Breast epithelium (tissue), 4 donors: ENCODE data around the gene ASB5. TPM values are rescaled to one million over a fixed set of nuclear protein-coding genes. Genes with fewer than 3 reads are reported as not detected.
"Not testable (repeated sequence)": the region's sequence is repeated elsewhere in the genome, so short reads cannot be mapped to it uniquely, and the experiment has no call there.

Source experiments
- DNase-seq, 2 donors: peaks; one replicate each; pipeline ENCODE4 v3.0.0-alpha.2; 2019; ENCODE audit warnings: low spot score in 2 of 2
- H3K27ac ChIP-seq, 2 donors: fragments of 200-600 bp; sonication (generic) in 1 of 2; one replicate each; pipeline ENCODE4 v1.5.1; 2016 to 2019; ENCODE audit warnings: mild to moderate bottlenecking in 1 of 2
- H3K27me3 ChIP-seq, 2 donors: fragments of 200-600 bp; sonication (generic) in 1 of 2; one replicate each; pipeline versions ENCODE4 v1.5.1 to v1.6.0; 2017 to 2019; ENCODE audit warnings: control low read depth in 1 of 2, mild to moderate bottlenecking in 1 of 2
- H3K36me3 ChIP-seq: fragments of 200-600 bp; one replicate; pipeline ENCODE4 v1.5.1; 2019
- H3K4me1 ChIP-seq, 2 donors: fragments of 200-600 bp; sonication (generic); one replicate each; pipeline ENCODE4 v1.5.1; 2016 to 2019; ENCODE audit warnings: control low read depth in 1 of 2
- H3K4me3 ChIP-seq, 3 donors: fragments of 200-600 bp; sonication (generic); 1 replicate in 2 of 3; 2 replicates in 1 of 3; pipeline ENCODE4 v1.5.1; 2016 to 2019; ENCODE audit warnings: mild to moderate bottlenecking in 3 of 3, moderate library complexity in 2 of 3
- H3K9me3 ChIP-seq, 2 donors: fragments of 200-600 bp; sonication (generic) in 1 of 2; one replicate each; pipeline ENCODE4 v1.5.1; 2016 to 2019; ENCODE audit warnings: control low read depth in 1 of 2
- POLR2A ChIP-seq: fragments of 450-650 bp; IDR thresholded peaks from one replicate; pipeline ENCODE4 v1.6.1; 2016; ENCODE audit warnings: antibody characterized with exemption, mild to moderate bottlenecking, moderate library complexity
- POLR2AphosphoS5 ChIP-seq, 3 donors: sonication (generic); formaldehyde crosslinking; IDR thresholded peaks; one replicate each; pipeline ENCODE4 v1.6.1; 2017; ENCODE audit warnings: antibody characterized with exemption in 3 of 3
- intact Hi-C: fragments of 100-400 bp; cut with DNase I; formaldehyde crosslinking; loops from one replicate; pipeline ENCODE4 v1.15.1; 2023; ENCODE audit warnings: low total_unique reads
- total RNA-seq, 3 donors: library from RNA; depleted of rRNA; stranded (reverse); fragments of >200 nt; gene quantifications; one replicate each; pipeline ENCODE4 v1.1.0, GENCODE V29; 2016
- TF ChIP-seq, protein P1 (sequence below), 3 donors: fragments of 450-650 bp; IDR thresholded peaks; one replicate each; pipeline ENCODE4 v1.5.1; 2016 to 2017; ENCODE audit warnings: antibody characterized with exemption in 3 of 3, mild to moderate bottlenecking in 3 of 3, moderate library complexity in 3 of 3

Gene ASB5
- total RNA-seq, 3 donors from 2014 or later: not detected

DNA sequence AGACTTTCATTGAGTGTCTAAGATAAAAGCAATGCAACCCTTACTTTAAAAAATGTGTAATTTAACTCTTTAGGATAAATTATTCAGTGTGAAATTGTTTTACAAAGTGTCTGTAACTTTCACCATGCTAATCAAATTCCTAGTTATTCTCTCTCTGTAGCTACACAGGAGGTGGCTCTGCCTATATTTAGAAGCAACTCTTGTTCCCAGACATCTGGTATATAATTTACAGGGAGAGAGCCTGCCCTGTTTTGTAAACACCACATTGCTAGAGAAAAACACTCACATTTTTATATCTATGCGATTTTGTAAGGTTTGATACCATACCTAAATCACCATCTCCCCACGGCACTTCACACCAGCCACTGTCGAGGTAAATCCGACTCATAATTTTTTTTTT, 38.2 kb downstream of the ASB5 start:
- intact Hi-C loops: no loop called here
- DNase-seq: no peak
- no peaks in the 10 kb centered on the region for H3K36me3 ChIP-seq
- no peak overlapping the region for H3K4me3 ChIP-seq
- no peak for TF ChIP-seq POLR2AphosphoS5 (IDR thresholded peaks at IDR 0.05)
- TF ChIP-seq, protein P1, sequence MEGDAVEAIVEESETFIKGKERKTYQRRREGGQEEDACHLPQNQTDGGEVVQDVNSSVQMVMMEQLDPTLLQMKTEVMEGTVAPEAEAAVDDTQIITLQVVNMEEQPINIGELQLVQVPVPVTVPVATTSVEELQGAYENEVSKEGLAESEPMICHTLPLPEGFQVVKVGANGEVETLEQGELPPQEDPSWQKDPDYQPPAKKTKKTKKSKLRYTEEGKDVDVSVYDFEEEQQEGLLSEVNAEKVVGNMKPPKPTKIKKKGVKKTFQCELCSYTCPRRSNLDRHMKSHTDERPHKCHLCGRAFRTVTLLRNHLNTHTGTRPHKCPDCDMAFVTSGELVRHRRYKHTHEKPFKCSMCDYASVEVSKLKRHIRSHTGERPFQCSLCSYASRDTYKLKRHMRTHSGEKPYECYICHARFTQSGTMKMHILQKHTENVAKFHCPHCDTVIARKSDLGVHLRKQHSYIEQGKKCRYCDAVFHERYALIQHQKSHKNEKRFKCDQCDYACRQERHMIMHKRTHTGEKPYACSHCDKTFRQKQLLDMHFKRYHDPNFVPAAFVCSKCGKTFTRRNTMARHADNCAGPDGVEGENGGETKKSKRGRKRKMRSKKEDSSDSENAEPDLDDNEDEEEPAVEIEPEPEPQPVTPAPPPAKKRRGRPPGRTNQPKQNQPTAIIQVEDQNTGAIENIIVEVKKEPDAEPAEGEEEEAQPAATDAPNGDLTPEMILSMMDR (IDR thresholded peaks at IDR 0.05): no peak
- TF ChIP-seq POLR2A: no peak
- no peak overlapping the region for H3K27ac ChIP-seq
- no peaks in the 10 kb centered on the region for H3K4me1 ChIP-seq
- no peaks in the 10 kb centered on the region for H3K9me3 ChIP-seq
- H3K27me3 ChIP-seq: no peaks in the 10 kb centered on the region

DNA sequence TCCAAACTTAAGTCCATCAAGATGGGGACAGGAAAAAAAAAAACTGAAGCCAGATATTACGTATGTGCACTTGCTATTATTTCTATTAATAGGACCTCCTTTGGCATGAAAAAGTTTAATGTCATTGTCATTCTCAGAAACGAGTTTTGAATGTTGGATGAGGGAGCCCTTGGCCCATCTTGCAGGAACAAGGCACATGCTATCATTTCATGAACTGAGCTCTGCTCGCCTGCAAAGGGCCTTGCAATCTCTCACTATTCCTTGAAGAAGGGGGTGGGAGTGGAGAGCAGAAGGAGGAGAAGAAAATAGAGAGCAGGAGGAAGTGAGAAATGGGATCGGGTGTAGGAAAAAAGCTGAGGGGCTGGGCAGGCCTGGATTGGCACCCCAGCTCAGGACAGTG, 39.4 kb downstream of the ASB5 start:
- no peak overlapping the region for H3K4me3 ChIP-seq
- no peaks in the 10 kb centered on the region for H3K27me3 ChIP-seq
- DNase-seq: no peak
- H3K4me1 ChIP-seq: no peaks in the 10 kb centered on the region
- H3K27ac ChIP-seq: no peak overlapping the region
- intact Hi-C loops: no loop called here
- TF ChIP-seq POLR2AphosphoS5 (IDR thresholded peaks at IDR 0.05): no peak
- TF ChIP-seq POLR2A: no peak
- H3K9me3 ChIP-seq: no peaks in the 10 kb centered on the region
- no peaks in the 10 kb centered on the region for H3K36me3 ChIP-seq

DNA sequence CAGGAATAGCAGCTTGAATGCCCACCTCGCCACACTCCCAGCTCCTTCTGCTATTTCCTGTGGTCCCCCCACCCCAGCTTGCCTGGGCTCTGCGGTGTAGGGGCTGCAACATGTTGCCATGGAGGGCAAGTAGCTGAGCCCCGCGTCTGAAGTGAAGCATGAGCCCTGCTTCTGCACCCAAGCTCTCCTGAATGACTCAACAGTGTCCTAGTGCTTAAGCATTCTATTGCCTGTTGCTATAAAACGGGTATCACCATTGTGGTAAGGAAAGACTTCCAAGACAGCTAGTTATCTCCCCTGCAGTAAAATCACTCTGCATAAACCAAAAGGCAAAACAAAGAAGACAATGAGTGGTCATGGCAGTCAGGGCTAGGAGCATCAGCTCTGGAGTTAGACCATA, 42.3 kb downstream of the ASB5 start:
- H3K9me3 ChIP-seq: no peaks in the 10 kb centered on the region
- TF ChIP-seq POLR2A: no peak
- TF ChIP-seq POLR2AphosphoS5 (IDR thresholded peaks at IDR 0.05): no peak
- TF ChIP-seq, protein P1 (IDR thresholded peaks at IDR 0.05): no peak
- H3K27me3 ChIP-seq: no peaks in the 10 kb centered on the region
- no peaks in the 10 kb centered on the region for H3K36me3 ChIP-seq
- H3K4me3 ChIP-seq: no peak overlapping the region
- DNase-seq: no peak
- no peaks in the 10 kb centered on the region for H3K4me1 ChIP-seq
- intact Hi-C loops: no loop called here
- no peak overlapping the region for H3K27ac ChIP-seq

DNA sequence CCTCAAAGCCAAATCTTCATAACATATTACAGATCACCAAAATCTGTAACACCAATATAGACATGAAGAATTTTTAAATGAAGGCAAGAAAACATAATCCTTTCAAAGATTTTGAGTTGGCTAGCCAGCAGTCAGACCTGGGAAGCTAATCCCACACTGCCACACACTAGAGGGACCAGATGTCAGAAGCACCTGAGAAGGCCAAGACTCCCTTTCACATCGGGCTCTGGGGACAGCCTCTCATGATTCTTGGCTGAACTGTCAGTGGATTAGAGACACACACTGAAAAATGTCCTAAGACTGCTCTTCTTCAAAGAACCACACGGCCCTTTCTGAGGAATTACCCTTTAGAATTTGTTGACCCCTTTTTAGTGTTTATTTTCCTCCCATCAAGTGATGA, 45.5 kb downstream of the ASB5 start:
- Histone ChIP-seq H3K27me3 (no peaks in the 10 kb centered on the region), H3K4me3 (no peak overlapping the region), H3K4me1 (no peaks in the 10 kb centered on the region), H3K36me3 (no peaks in the 10 kb centered on the region), H3K9me3 (no peaks in the 10 kb centered on the region), H3K27ac (no peak overlapping the region)
- TF ChIP-seq, protein P1 (IDR thresholded peaks at IDR 0.05): no peak
- TF ChIP-seq POLR2A (no peak), POLR2AphosphoS5 (IDR thresholded peaks at IDR 0.05) (no peak)
- DNase-seq: no peak
- intact Hi-C loops: no loop called here

DNA sequence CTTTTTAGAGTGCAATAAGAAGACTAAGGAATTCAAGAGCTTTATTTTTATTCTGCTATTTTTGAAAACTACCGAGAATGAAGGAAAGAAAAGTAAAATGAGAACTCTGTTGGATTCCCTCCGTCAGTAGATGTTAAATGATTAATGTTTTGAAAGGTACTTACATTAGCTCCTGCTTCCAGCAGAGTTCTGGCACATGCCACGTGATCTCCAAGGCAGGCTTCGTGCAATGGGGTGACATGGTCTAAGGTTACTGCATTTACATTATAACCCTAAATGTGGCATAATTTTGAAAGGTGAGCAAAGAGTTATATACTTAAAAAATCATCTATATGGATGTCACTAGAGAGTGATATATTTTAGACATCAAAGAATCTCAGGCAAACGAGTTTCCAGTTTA, 46.9 kb downstream of the ASB5 start:
- no peaks in the 10 kb centered on the region for H3K36me3 ChIP-seq
- H3K4me3 ChIP-seq: no peak overlapping the region
- H3K27ac ChIP-seq: no peak overlapping the region
- no peak for DNase-seq
- H3K9me3 ChIP-seq: no peaks in the 10 kb centered on the region
- TF ChIP-seq POLR2A: no peak
- TF ChIP-seq, protein P1 (IDR thresholded peaks at IDR 0.05): no peak
- TF ChIP-seq POLR2AphosphoS5 (IDR thresholded peaks at IDR 0.05): no peak
- H3K27me3 ChIP-seq: no peaks in the 10 kb centered on the region
- no peaks in the 10 kb centered on the region for H3K4me1 ChIP-seq
- intact Hi-C loops: no loop called here

DNA sequence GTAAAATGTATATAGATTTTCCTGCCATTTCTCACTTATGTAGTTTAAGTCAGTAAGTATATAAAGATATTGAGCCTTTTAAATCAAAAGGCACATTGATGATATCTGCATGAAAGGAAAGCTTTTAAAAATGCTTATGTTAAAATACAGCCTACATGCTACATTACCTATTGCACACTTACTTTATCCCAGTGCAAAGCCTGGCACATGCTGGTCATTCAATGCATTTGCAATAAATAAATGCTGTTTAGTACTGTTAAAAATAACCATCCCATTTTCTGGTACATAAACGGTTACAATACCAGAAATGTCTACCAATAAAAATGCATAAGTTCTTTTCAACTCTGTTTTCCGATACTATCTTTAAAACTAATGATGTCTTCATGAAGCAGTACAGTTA, 51.5 kb downstream of the ASB5 start:
- Histone ChIP-seq H3K4me3 (no peak overlapping the region), H3K36me3 (no peaks in the 10 kb centered on the region), H3K27me3 (no peaks in the 10 kb centered on the region), H3K9me3 (no peaks in the 10 kb centered on the region), H3K27ac (no peak overlapping the region), H3K4me1 (no peaks in the 10 kb centered on the region)
- intact Hi-C loops: no loop called here
- DNase-seq: no peak
- TF ChIP-seq POLR2A (no peak), POLR2AphosphoS5 (IDR thresholded peaks at IDR 0.05) (no peak)
- TF ChIP-seq, protein P1 (IDR thresholded peaks at IDR 0.05): no peak

DNA sequence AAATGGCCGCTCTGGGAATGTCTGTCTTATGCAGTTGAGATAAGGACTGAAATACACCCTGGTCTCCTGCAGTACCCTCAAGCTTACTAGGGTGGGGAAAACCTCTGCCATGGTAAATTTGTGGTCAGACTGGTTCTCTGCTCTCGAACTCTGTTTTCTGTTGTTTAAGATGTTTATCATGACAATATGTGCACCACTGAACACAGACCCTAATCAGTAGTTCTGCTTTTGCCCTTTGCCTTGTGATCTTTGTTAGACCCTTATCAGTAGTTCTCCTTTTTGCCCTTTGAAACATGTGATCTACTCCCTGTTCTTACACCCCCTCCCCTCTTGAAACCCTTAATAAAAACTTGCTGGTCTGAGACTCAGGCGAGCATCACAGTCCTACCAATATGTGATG, 56.7 kb downstream of the ASB5 start:
- H3K27me3 ChIP-seq, H3K9me3 ChIP-seq, H3K27ac ChIP-seq, H3K36me3 ChIP-seq, H3K4me3 ChIP-seq, DNase-seq, intact Hi-C loops, H3K4me1 ChIP-seq: not testable (repeated sequence)
